Cerebellar cortex (tissue), 1 donor: ENCODE measurements around the gene MLN.
A peak's percentile ranks its signal among the peaks of the same experiment; 100 is the strongest.

Source experiments
- DNase-seq: peaks from one replicate; pipeline ENCODE4 v3.0.0-alpha.2; 2015; ENCODE audit warnings: low spot score

The MLN gene

GRCh38 chr6:33813990-33814985 lies 10.5 kb upstream of the MLN start:
- no peak for DNase-seq

DNA sequence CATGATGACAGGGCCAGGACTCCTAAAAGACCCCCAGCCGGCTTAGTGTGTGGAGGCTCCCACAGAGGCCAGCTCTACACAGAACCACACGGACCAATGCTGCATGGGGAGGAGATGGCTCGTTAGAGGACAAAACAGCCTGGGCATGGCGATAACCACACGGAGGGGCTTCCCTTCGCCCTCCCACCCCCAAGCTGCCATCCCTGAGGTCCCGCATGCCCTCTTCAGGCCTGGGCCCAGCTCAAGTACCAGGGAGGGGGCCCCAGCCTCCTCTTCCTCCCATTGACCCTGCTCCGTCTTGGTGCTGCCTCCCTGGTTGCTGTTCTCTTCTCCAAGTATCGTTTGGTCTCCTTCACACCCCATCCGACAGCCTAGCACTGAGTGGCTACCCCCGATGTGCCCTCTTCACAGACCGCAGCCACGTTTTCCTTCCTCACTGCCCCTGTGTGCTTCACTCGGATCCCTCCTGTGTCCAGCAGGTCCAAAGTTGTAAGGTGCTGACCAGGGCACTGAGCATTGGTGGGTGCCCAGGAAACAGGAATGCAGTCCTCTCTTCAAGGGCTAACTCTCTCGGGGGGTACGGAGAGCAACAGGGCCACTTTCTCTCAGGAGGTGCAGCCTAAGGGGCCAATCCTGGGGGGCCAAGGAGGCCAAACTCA lies 9.6 kb upstream of the MLN start:
- DNase-seq = no peak

GRCh38 chr6:33812669-33813068 lies 8.9 kb upstream of the MLN start:
- peak; percentile 43 for DNase-seq

DNA sequence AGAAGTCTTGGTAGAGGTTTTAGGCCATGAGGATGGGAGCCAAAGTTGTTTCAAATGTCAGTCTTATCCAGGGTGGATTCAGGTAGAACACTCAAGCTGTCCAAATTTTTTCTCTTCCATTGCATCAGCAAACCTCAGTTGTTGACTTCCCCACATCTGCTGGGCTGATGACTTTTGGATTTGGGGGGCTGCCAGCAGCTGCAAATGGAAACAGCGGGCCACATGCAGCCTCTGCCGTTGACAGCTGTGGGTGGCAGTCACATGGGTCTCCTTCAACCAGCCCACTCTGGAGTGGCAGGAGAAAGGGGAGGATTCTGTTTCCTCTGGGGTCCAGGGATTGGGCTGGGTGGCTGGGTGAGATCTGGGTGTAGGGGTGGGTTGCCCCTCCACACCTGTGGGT lies 5.8 kb upstream of the MLN start:
- no peak for DNase-seq

GRCh38 chr6:33808641-33809180 lies 4.9 kb upstream of the MLN start:
- DNase-seq = no peak

GRCh38 chr6:33807606-33808005 lies 3.8 kb upstream of the MLN start:
- no peak for DNase-seq

GRCh38 chr6:33806841-33807240 lies 3.0 kb upstream of the MLN start:
- DNase-seq = no peak

DNA sequence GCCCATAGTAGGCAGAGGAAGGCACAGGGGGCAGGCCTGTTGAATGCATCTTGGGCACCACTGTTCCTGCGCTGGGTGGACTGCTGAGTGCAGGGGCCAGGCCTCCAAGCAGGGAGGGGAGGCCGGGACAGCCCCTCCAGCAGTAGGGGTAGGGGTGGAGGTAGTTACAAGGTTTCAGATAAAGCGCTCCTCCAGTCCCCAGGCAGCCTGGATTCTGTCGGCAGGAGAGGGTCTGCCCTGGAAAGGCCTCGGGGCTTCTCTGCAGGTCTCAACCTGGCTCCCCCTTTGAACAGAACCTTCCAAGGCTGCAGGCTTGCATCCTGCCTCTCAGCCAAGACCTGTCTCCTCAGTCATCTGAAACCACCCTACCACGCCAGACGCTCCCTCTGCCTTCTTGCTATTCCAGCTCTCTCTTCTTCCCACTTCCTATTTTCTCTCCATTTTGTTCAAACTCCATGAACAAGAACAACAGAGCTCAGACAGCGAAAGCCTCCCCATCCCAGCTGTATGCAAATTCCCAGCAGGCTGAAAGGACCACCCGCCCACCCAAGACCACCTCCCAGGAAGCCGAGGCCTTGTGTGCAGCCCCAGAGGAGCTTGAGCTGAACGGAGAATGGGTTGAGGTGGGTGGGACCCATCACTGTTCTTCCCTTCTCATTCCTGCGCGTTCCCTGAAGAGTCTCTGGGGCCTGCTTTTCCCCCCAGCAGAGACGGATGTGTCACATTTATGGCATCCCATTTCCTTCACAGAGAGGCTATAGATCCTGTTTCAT lies 1.4 kb downstream of the MLN start:
- DNase-seq = no peak

DNA sequence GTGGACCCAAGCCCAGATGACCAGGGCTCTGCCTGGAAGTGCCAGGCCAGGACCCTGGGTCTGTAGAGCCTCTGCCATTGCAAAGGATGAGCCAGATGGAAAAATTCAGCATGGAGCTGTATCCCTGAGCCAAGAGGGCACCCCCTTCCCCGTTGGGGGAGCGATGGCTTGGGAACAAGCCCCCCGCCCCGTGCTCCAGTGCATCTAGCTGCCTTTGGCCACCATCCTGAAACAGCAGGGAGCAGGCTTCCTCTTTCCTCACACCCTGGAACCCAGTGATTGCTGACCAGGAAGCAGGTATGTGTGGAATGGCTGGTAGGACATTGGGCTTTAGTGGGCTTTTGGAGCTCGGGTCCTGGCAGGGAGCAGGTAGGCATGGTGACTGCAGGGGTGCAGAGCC lies 2.2 kb downstream of the MLN start:
- no peak for DNase-seq

- DNase-seq = no peak
These were observed 3.4 kb downstream of the MLN start for GRCh38 chr6:33800248-33800969.

- DNase-seq = no peak
These were observed 4.2 kb downstream of the MLN start for GRCh38 chr6:33799454-33800113.

DNA sequence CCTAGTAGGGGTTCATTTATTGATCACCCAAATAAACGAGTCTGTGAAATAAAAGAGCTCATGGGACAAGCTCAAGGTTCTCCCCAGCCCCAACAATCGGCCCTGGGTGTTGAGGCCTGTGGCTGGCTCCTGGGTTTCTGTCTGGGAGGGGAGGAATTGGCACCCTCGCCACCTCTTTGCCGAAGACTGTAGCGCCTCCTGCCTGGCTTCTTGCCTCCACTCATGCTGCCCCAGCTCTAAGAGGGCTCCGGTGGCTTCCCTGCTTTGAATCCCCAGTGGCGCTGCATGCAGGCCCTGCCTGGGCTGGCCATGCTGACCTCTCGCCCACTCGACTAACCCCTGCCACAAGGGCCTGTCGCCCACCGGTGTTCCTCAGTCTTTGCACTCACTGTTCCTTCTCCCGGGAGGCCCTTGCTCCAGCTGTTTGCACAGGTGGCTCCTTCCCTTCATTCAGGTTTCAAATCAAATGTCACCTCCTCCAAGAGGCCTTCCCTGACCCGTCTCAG lies 5.4 kb downstream of the MLN start:
- DNase-seq = no peak

DNA sequence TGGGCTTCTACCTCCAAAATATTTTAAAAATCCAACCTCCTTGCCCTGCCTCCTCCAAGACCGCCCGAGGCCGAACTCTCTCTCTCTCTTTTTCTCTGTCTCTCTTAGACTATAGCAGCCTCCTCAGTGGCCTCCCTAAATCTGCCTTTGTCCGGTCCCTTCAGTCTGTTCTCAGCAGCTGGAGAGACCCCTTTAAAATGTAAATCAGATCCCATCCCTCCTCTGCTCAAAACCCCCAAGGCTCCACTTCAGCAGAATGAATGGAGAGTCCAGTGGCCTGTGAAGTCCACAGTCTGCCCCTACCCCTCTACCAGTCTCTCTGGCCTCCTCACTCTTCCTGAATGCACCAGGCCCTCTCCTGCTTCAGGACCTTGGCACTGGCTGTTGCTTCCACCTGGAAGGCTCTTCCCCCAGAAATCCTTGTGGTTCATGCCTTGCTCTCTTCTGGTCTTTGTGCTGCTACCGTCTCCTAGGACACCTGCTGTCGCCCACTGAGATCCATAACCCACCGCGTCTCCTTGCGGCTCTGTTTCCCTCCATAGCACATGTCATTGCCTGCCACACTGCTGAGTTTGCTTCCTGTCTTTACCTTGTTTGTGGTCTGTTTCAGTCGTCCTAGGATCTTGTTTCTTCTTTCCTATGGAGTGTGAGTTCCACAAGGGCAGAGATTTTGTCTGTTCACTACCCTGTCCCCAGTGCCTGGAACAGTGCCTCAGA lies 6.0 kb downstream of the MLN start:
- DNase-seq = no peak

DNA sequence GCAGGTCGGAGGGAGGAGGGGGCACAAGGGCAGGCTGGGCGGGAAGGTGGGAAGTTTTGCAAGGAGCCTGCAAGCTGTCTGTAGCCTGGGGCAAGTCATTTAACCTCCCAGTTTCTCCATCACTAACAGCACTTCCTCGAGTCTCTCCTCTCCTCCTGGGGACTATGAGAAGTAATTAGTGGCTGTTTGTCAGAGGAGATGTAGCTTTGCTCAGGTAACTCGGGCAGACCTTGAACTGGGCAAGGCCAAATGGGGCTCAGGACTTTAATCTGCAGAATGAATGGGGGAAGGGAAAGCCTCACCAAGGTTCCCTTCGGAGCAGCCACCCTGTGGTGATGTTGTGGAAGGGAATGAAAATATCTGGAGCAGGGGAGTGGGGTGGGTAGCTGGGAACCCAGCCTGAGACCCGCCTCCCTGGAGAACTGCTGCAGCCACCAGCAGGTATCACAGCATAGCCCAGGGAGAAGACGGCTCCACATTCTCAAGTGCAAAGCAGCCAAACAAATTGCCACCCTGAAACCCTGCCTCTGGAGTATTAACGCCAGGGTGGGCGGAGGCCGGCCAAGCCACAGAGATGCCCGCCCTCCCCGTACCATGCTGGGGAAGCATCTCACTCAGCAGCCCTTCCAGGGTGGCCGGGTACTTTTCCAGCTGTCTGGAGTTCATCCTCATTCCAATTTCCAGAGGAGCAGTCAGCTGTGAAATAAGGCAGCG lies 8.7 kb downstream of the MLN start:
- no peak for DNase-seq

- no peak for DNase-seq
These were observed 10.8 kb downstream of the MLN start for GRCh38 chr6:33792981-33793380.

- DNase-seq = no peak
These were observed 12.2 kb downstream of the MLN start for GRCh38 chr6:33791620-33792019.

DNA sequence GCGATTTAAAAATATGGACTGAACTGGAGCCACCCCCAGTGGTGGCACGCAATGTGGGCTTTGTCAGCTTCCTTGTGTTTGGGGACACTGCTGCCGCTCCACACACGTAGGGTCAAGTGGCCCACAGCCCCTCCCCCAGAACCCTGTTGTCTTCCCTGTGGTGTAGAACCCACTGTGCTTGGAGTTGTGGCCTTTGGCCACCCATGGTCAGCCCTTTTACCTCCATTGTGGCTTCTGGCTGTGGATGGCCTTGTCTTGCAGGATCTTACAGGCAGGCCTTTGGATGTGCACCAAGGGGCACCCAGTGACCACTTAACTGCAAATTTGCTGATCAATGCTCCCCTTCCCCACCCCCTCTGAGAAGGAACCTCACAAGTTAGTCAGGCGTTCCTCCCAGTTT lies 12.9 kb downstream of the MLN start:
- no peak for DNase-seq

DNA sequence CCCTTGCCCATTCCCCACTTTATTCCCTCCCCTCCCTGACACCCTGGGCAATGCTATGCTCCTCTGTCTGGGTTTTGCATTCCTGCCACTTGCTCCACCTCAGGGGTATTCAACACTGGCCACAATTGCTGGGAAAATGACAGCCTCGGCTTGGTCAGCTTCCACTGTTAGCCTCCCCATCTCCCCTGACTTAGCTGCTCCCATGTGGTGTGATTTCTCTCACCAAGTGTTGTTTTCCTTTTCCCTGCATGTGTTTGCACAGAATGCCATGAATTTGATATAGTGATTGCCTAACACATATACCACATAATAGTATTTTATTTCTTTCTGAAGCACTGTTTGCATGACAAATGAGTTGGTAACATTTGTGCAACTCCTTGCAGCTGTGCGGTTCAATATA lies 13.4 kb downstream of the MLN start:
- DNase-seq = no peak

DNA sequence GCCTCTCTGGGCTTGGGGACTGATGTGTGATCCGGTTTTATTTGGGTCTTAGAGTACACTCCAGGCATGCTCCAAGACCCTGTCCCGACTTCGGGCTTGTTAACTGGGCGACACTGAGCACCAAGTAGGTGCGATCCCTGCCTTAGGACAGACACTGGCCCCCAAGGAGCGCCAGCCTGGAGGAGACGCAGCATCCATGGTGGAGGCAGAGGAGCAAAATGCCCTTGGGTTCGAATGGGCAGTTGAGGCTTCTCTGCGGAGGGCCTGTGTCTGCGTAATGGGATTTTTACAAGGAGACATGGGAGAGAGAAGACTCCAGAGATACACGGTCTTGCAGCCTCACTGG lies 14.3 kb downstream of the MLN start:
- DNase-seq = no peak
